Effector memory CD4-positive, alpha-beta T cell (primary cell): ENCODE data around the gene ZNF805.
"Not testable (repeated sequence)": the region's sequence is repeated elsewhere in the genome, so short reads cannot be mapped to it uniquely, and the experiment has no call there.

Source experiments
- DNase-seq, 3 donors: peaks; one replicate each; pipeline ENCODE4 v3.0.0-alpha.2; 2020
- H3K27ac ChIP-seq: 2 replicates; pipeline ENCODE4 v1.7.0; 2013; ENCODE audit warnings: mild to moderate bottlenecking, low read length, moderate library complexity; ENCODE audit not compliant: insufficient read depth, poor library complexity, severe bottlenecking
- H3K27me3 ChIP-seq: replicated peaks from 2 replicates; pipeline ENCODE4 v1.7.0; 2013; ENCODE audit warnings: mild to moderate bottlenecking, low read length; ENCODE audit not compliant: insufficient read depth, control insufficient read depth, poor library complexity, severe bottlenecking
- H3K36me3 ChIP-seq: 2 replicates; pipeline ENCODE4 v1.7.0; 2013; ENCODE audit warnings: mild to moderate bottlenecking, low read length, moderate library complexity; ENCODE audit not compliant: control insufficient read depth, insufficient read depth
- H3K4me1 ChIP-seq: 2 replicates; pipeline ENCODE4 v1.7.0; 2013; ENCODE audit warnings: low read length, mild to moderate bottlenecking; ENCODE audit not compliant: control insufficient read depth, insufficient read depth, poor library complexity, severe bottlenecking
- H3K4me3 ChIP-seq: 2 replicates; pipeline ENCODE4 v1.7.0; 2013; ENCODE audit warnings: low read length, low read depth, mild to moderate bottlenecking; ENCODE audit not compliant: insufficient read depth, poor library complexity, severe bottlenecking
- H3K9me3 ChIP-seq: 2 replicates; pipeline ENCODE4 v1.7.0; 2013; ENCODE audit warnings: mild to moderate bottlenecking, low read length, moderate library complexity; ENCODE audit not compliant: control insufficient read depth

The ZNF805 gene

GRCh38 chr19:57263244-57263741 lies 22.9 kb downstream of the ZNF805 start:
- no peaks in the 10 kb centered on the region for H3K36me3 ChIP-seq
- no peak overlapping the region for H3K4me3 ChIP-seq
- H3K4me1 ChIP-seq, result no peaks in the 10 kb centered on the region
- no peak for DNase-seq
- H3K9me3 ChIP-seq, result peaks cover 3% of the 10 kb centered on the region
- no peak overlapping the region for H3K27ac ChIP-seq
- no peaks in the 10 kb centered on the region for H3K27me3 ChIP-seq

- peaks cover 3% of the 10 kb centered on the region for H3K9me3 ChIP-seq
- H3K27ac ChIP-seq, result no peak overlapping the region
- H3K36me3 ChIP-seq, result peaks cover 3% of the 10 kb centered on the region
- no peaks in the 10 kb centered on the region for H3K4me1 ChIP-seq
- DNase-seq, result no peak
- no peaks in the 10 kb centered on the region for H3K27me3 ChIP-seq
- H3K4me3 ChIP-seq, result no peak overlapping the region
Observed at GRCh38 chr19:57267291-57267690, 26.9 kb downstream of the ZNF805 start.

- Histone ChIP-seq H3K4me1 (no peaks in the 10 kb centered on the region), H3K27ac (no peak overlapping the region), H3K27me3 (no peaks in the 10 kb centered on the region), H3K9me3 (no peaks in the 10 kb centered on the region), H3K4me3 (no peak overlapping the region), H3K36me3 (peaks cover 3% of the 10 kb centered on the region)
- DNase-seq, result no peak
Observed at GRCh38 chr19:57269515-57270250, 29.3 kb downstream of the ZNF805 start.

GRCh38 chr19:57271280-57271679 lies 30.8 kb downstream of the ZNF805 start:
- Histone ChIP-seq H3K36me3 (peaks cover 3% of the 10 kb centered on the region), H3K4me1 (no peaks in the 10 kb centered on the region), H3K27me3 (no peaks in the 10 kb centered on the region), H3K9me3 (no peaks in the 10 kb centered on the region), H3K4me3 (no peak overlapping the region), H3K27ac (no peak overlapping the region)
- no peak for DNase-seq

- Histone ChIP-seq H3K27me3 (no peaks in the 10 kb centered on the region), H3K9me3 (no peaks in the 10 kb centered on the region), H3K27ac (no peak overlapping the region), H3K4me1 (no peaks in the 10 kb centered on the region), H3K36me3 (peaks cover 3% of the 10 kb centered on the region), H3K4me3 (no peak overlapping the region)
- no peak for DNase-seq
Observed at GRCh38 chr19:57273014-57273413, 32.6 kb downstream of the ZNF805 start.

- DNase-seq, result no peak
- no peaks in the 10 kb centered on the region for H3K9me3 ChIP-seq
- H3K4me1 ChIP-seq, result peaks cover 20% of the 10 kb centered on the region
- H3K4me3 ChIP-seq, result no peak overlapping the region
- no peak overlapping the region for H3K27ac ChIP-seq
- H3K36me3 ChIP-seq, result no peaks in the 10 kb centered on the region
- no peaks in the 10 kb centered on the region for H3K27me3 ChIP-seq
Observed at GRCh38 chr19:57276430-57276829, 36.0 kb downstream of the ZNF805 start.

GRCh38 chr19:57278481-57278880 lies 38.0 kb downstream of the ZNF805 start:
- not testable (repeated sequence) for H3K27me3 ChIP-seq, DNase-seq, H3K36me3 ChIP-seq, H3K27ac ChIP-seq, H3K4me3 ChIP-seq, H3K9me3 ChIP-seq
- peaks cover 35% of the 10 kb centered on the region for H3K4me1 ChIP-seq

GRCh38 chr19:57279418-57280164 lies 39.2 kb downstream of the ZNF805 start:
- peak; percentile 61 to 79 (median 69) for DNase-seq
- Histone ChIP-seq H3K27ac (peak overlapping the region; percentile 100), H3K9me3 (no peaks in the 10 kb centered on the region), H3K27me3 (no peaks in the 10 kb centered on the region), H3K4me1 (peaks cover 35% of the 10 kb centered on the region), H3K36me3 (peaks cover 4% of the 10 kb centered on the region), H3K4me3 (peak overlapping the region; percentile 90)

- Histone ChIP-seq H3K9me3 (no peaks in the 10 kb centered on the region), H3K4me1 (peaks cover 35% of the 10 kb centered on the region), H3K27ac (peak within 1 kb of the TSS; percentile 100), H3K27me3 (no peaks in the 10 kb centered on the region), H3K4me3 (peak within 1 kb of the TSS; percentile 90), H3K36me3 (peaks cover 12% of the 10 kb centered on the region)
- peak; percentile 92 for DNase-seq
Observed at GRCh38 chr19:57280165-57280961, 39.9 kb downstream of the ZNF805 start, which contains the start of gene ZNF460. TSS of gene ZNF460 (plus strand) at chr19:57280485. CDS start at chr19:57280807, 322 bp downstream.
